SK-N-SH (cell line): ENCODE data around the gene HMHB1. TPM values are rescaled to one million over a fixed set of nuclear protein-coding genes. Genes with fewer than 3 reads are reported as not detected.

ENCODE experiments used
- CTCF ChIA-PET: fragments of 300-600, 350-600 bp; formaldehyde crosslinking; extraction: SDS; loops from one replicate; lab custom pipeline; 2021; lab: Yijun Ruan, JAX
- POLR2A ChIA-PET: fragments of 350-600 bp; sonication (Branson Sonifier 250); formaldehyde crosslinking; extraction: SDS; loops from one replicate; lab custom pipeline; 2020; ENCODE audit warnings: antibody characterized with exemption, inconsistent platforms; lab: Yijun Ruan, JAX
- DNase-seq: peaks from one replicate; pipeline ENCODE4 v3.0.0; 2012
- H2AFZ ChIP-seq: fragments of 200-600 bp; sonication (generic); 2 replicates; pipeline ENCODE4 v1.8.1; 2016; ENCODE audit warnings: antibody characterized with exemption, mild to moderate bottlenecking, low read depth
- H3F3A ChIP-seq: fragments of 200-600 bp; sonication (generic); replicated peaks from 2 replicates; pipeline ENCODE3; 2016; ENCODE audit warnings: antibody characterized with exemption, mild to moderate bottlenecking; ENCODE audit not compliant: insufficient read depth
- H3K27ac ChIP-seq, 2 experiments: fragments of 200-500 bp in 1 of 2; fragments of 200-600 bp in 1 of 2; sonication (Bioruptor generic) in 1 of 2; sonication (generic), shearing (Covaris generic) in 1 of 2; 2 replicates each; pipeline versions ENCODE4 v1.5.1 to v1.6.1; 2014 to 2016; ENCODE audit warnings: low read depth in 2 of 2, inconsistent platforms in 1 of 2, low read length in 1 of 2, mild to moderate bottlenecking in 1 of 2, mixed read lengths in 1 of 2
- H3K27me3 ChIP-seq: fragments of 200-600 bp; sonication (generic), shearing (Covaris generic); 2 replicates; pipeline ENCODE4 v1.6.1; 2016; ENCODE audit warnings: mixed run types; ENCODE audit not compliant: insufficient read depth
- H3K36me3 ChIP-seq, 2 experiments: fragments of 200-500 bp in 1 of 2; fragments of 200-600 bp in 1 of 2; sonication (Bioruptor generic) in 1 of 2; sonication (generic) in 1 of 2; replicated peaks in 1 of 2; 2 replicates each; pipeline versions ENCODE3 to v1.5.1; 2014 to 2016; ENCODE audit warnings: low read length in 1 of 2, mild to moderate bottlenecking in 1 of 2; ENCODE audit not compliant: insufficient read depth in 2 of 2, control insufficient read depth in 1 of 2
- H3K4me1 ChIP-seq, 2 experiments: fragments of 200-500 bp in 1 of 2; fragments of 200-600 bp in 1 of 2; sonication (Bioruptor generic) in 1 of 2; sonication (generic), shearing (Covaris generic) in 1 of 2; 2 replicates each; pipeline versions ENCODE4 v1.5.1 to v1.6.1; 2014 to 2016; ENCODE audit warnings: low read depth in 1 of 2, low read length in 1 of 2, mixed run types in 1 of 2; ENCODE audit not compliant: insufficient read depth in 2 of 2, control insufficient read depth in 1 of 2
- H3K4me2 ChIP-seq: fragments of 200-600 bp; sonication (generic), shearing (Covaris generic); 2 replicates; pipeline ENCODE4 v1.6.1; 2017; ENCODE audit warnings: mixed run types
- H3K4me3 ChIP-seq, 2 experiments: fragments of 200-500 bp in 1 of 2; fragments of 200-600 bp in 1 of 2; sonication (Bioruptor generic) in 1 of 2; sonication (generic), shearing (Covaris generic) in 1 of 2; 2 replicates each; pipeline versions ENCODE4 v1.5.1 to v1.8.1; 2014 to 2016; ENCODE audit warnings: low read depth in 2 of 2, inconsistent platforms in 1 of 2, low read length in 1 of 2, mild to moderate bottlenecking in 1 of 2, mixed read lengths in 1 of 2, moderate library complexity in 1 of 2
- H3K79me2 ChIP-seq: fragments of 200-600 bp; sonication (generic); 2 replicates; pipeline ENCODE4 v1.8.1; 2017; ENCODE audit warnings: mild to moderate bottlenecking; ENCODE audit not compliant: insufficient read depth
- H3K9ac ChIP-seq: fragments of 200-600 bp; sonication (generic); 2 replicates; pipeline ENCODE4 v1.6.1; 2017; ENCODE audit warnings: mixed run types
- H3K9me2 ChIP-seq: fragments of 200-600 bp; sonication (generic); 2 replicates; pipeline ENCODE4 v1.6.1; 2017; ENCODE audit warnings: mixed run types
- H3K9me3 ChIP-seq: fragments of 200-600 bp; sonication (generic); 2 replicates; pipeline ENCODE4 v1.6.1; 2017; ENCODE audit warnings: mixed run types, mild to moderate bottlenecking, moderate library complexity
- H4K20me1 ChIP-seq: fragments of 200-600 bp; sonication (generic); 2 replicates; pipeline ENCODE4 v1.6.1; 2017; ENCODE audit warnings: mild to moderate bottlenecking, mixed run types; ENCODE audit not compliant: insufficient read depth
- FOSL2 ChIP-seq: IDR thresholded peaks from 2 replicates; pipeline ENCODE4 v1.4.0; 2012; ENCODE audit warnings: low read depth, mild to moderate bottlenecking, moderate library complexity, borderline replicate concordance
- FOXM1 ChIP-seq: IDR thresholded peaks from 2 replicates; pipeline ENCODE4 v1.4.0; 2012; ENCODE audit warnings: low read depth, mild to moderate bottlenecking
- GATA2 ChIP-seq: sonication (generic); formaldehyde crosslinking; IDR thresholded peaks from 2 replicates; pipeline ENCODE4 v1.5.0; 2020; ENCODE audit warnings: mild to moderate bottlenecking, missing genetic modification reagents
- JUND ChIP-seq: IDR thresholded peaks from 2 replicates; pipeline ENCODE4 v1.4.0; 2012
- MAX ChIP-seq: IDR thresholded peaks from 2 replicates; pipeline ENCODE4 v1.4.0; 2012; ENCODE audit warnings: low read depth
- MEF2A ChIP-seq: IDR thresholded peaks from 2 replicates; pipeline ENCODE4 v1.4.0; 2012; ENCODE audit warnings: low read depth, borderline replicate concordance
- MXI1 ChIP-seq: IDR thresholded peaks from 2 replicates; pipeline ENCODE4 v1.6.1; 2012; ENCODE audit warnings: mild to moderate bottlenecking, low read depth, low read length, improper control_type of control experiment
- NFIC ChIP-seq: IDR thresholded peaks from 2 replicates; pipeline ENCODE4 v1.4.0; 2012; ENCODE audit warnings: borderline replicate concordance
- RAD21 ChIP-seq: IDR thresholded peaks from 2 replicates; pipeline ENCODE4 v1.6.1; 2012; ENCODE audit warnings: mild to moderate bottlenecking, low read length
- RCOR1 ChIP-seq: fragments of 150-350 bp; IDR thresholded peaks from 2 replicates; pipeline ENCODE4 v1.6.1; 2017; ENCODE audit warnings: antibody characterized with exemption, low read length
- REST ChIP-seq: IDR thresholded peaks from 2 replicates; pipeline ENCODE4 v1.6.1; 2012; ENCODE audit warnings: mild to moderate bottlenecking, low read depth, low read length, moderate library complexity
- SIN3A ChIP-seq: IDR thresholded peaks from 2 replicates; pipeline ENCODE4 v1.6.1; 2012; ENCODE audit warnings: low read depth, mild to moderate bottlenecking, low read length, moderate library complexity, borderline replicate concordance
- SMC3 ChIP-seq: IDR thresholded peaks from 2 replicates; pipeline ENCODE4 v1.6.1; 2012; ENCODE audit warnings: low read depth, low read length, improper control_type of control experiment
- TAF1 ChIP-seq: IDR thresholded peaks from 2 replicates; pipeline ENCODE4 v1.6.1; 2012; ENCODE audit warnings: low read depth, mild to moderate bottlenecking, low read length, moderate library complexity, borderline replicate concordance
- TCF12 ChIP-seq: IDR thresholded peaks from 2 replicates; pipeline ENCODE4 v1.4.0; 2012
- USF2 ChIP-seq: fragments of 150-350 bp; IDR thresholded peaks from 2 replicates; pipeline ENCODE4 v1.6.1; 2017; ENCODE audit warnings: antibody characterized with exemption, low read length, low read depth, borderline replicate concordance
- WGBS: methylation state at CpG from one replicate; pipeline ENCODE4 v1.1.6; 2017; ENCODE audit warnings: low lambda C conversion rate; 5-methylcytosine and 5-hydroxymethylcytosine counted together
- polyA plus RNA-seq, 3 experiments: library from polyadenylated mRNA; depleted of rRNA; stranded (reverse); fragments of >200 nt; gene quantifications; 2 replicates each; pipeline ENCODE4 v1.2.3, GENCODE V29; 2012

The HMHB1 gene
- polyA plus RNA-seq, 1 of the 3 experiments (the other 2 are of a cell fraction), result not detected

- no peak overlapping the region for H3K27ac ChIP-seq
- TF ChIP-seq RAD21, result no peak
- TF ChIP-seq NFIC, result no peak
- no peak for TF ChIP-seq FOXM1
- TF ChIP-seq USF2, result no peak
- no peak for TF ChIP-seq MXI1
- no peak for TF ChIP-seq REST
- no peak for TF ChIP-seq SMC3
- 76% methylated on average over 2 of the region's 2 CpGs for WGBS
- H3K27me3 ChIP-seq, result no peaks in the 10 kb centered on the region
- CTCF ChIA-PET, result no interaction called here
- H3K9me2 ChIP-seq, result no peaks in the 10 kb centered on the region
- no peaks in the 10 kb centered on the region for H3K79me2 ChIP-seq
- H3K36me3 ChIP-seq, result no peaks in the 10 kb centered on the region
- H3K4me2 ChIP-seq, result no peak overlapping the region
- no peak for DNase-seq
- no peaks in the 10 kb centered on the region for H3F3A ChIP-seq
- H3K4me1 ChIP-seq, result peaks cover 0 to 3% of the 10 kb centered on the region in 2 experiments; a peak in 2 of 4 replicates
- H2AFZ ChIP-seq, result no peak overlapping the region
- H3K9me3 ChIP-seq, result no peaks in the 10 kb centered on the region
- H4K20me1 ChIP-seq, result no peaks in the 10 kb centered on the region
- H3K4me3 ChIP-seq, result no peak overlapping the region
- POLR2A ChIA-PET, result no interaction called here
- H3K9ac ChIP-seq, result no peak overlapping the region
Measured at GRCh38 chr5:143842920-143843319, 31.0 kb downstream of the HMHB1 start.

GRCh38 chr5:143843461-143843860 is 31.5 kb downstream of the HMHB1 start:
- Histone ChIP-seq H3K4me3 (no peak overlapping the region), H3K9ac (no peak overlapping the region), H3K36me3 (no peaks in the 10 kb centered on the region), H2AFZ (no peak overlapping the region)
- CTCF ChIA-PET, result no interaction called here
- TF ChIP-seq RCOR1 (no peak), SMC3 (no peak), SIN3A (no peak), REST (no peak), MAX (no peak), MEF2A (no peak), FOSL2 (no peak), TAF1 (no peak), JUND (no peak), GATA2 (CRISPR knock-in tag) (no peak), TCF12 (no peak)
- TF ChIP-seq, all 33 proteins: peak for 0
- no peak overlapping the region for H3K4me2 ChIP-seq
- no peaks in the 10 kb centered on the region for H3K27me3 ChIP-seq
- DNase-seq, result no peak
- H3K9me3 ChIP-seq, result no peaks in the 10 kb centered on the region
- no peaks in the 10 kb centered on the region; a peak in 1 of 4 replicates for H3K4me1 ChIP-seq
- H3K9me2 ChIP-seq, result no peaks in the 10 kb centered on the region
- WGBS, result 83% methylated on average over 2 of the region's 2 CpGs
- no peaks in the 10 kb centered on the region for H4K20me1 ChIP-seq
- no peak overlapping the region for H3K27ac ChIP-seq
- POLR2A ChIA-PET, result no interaction called here
- no peaks in the 10 kb centered on the region for H3K79me2 ChIP-seq
- no peaks in the 10 kb centered on the region for H3F3A ChIP-seq
